Measurements from ENCODE around the gene KLK1. TPM values are rescaled to one million over a fixed set of nuclear protein-coding genes. Genes with fewer than 3 reads are reported as not detected.

Gene KLK1
- 0.25 and 0.30 TPM in 2 replicates for polyA plus RNA-seq (2011; rRNA removed)
- polyA plus RNA-seq (2012; cell fraction: cytosol; rRNA removed), result 0.11 and 0.12 TPM in 2 replicates
- 0.07 and 0.12 TPM in 2 replicates for polyA plus RNA-seq (2012; cell fraction: nucleus; rRNA removed)
- polyA plus RNA-seq (2017; fragmentation: RNase III; extraction: RNeasy Plus Mini Kit Qiagen cat#74134 plus additional on column Dnase treatment), result not detected in 3 replicates
- polyA minus RNA-seq (2011; rRNA and poly(A)+ RNA removed), result 0.97 TPM in 1 of 2 replicates, not detected in the other

- DNase-seq (ENCODE audit: low read depth in 1 of 2, low spot score in 1 of 2) (no peak), FAIRE-seq (no peak), ATAC-seq (no peak)
- no peak within 1 kb of the TSS for H3K27ac ChIP-seq
- H3K4me2 ChIP-seq, result no peak within 1 kb of the TSS
- CTCF ChIA-PET, result interaction anchor here (0.9 to 1.6 kb wide), 2 partner anchors 20 to 466 kb away, joined by 3 to 4 read pairs; no protein-coding TSS in a partner anchor
- 48% methylated on average over 13 of the region's 14 CpGs for WGBS (ENCODE audit: missing lambda C conversion rate)
- H3K4me1 ChIP-seq, result peaks cover 8% of the 10 kb centered on the region; the same call in 1 of the 3 replicates
- H3K9me3 ChIP-seq, result no peaks in the 10 kb centered on the region
- POLR2A ChIA-PET, result interaction anchor here (0.8 kb wide), 1 partner anchor 19 kb away, joined by 3 read pairs; no protein-coding TSS in a partner anchor
- TF ChIP-seq MAFK (IDR thresholded peaks at IDR 0.05; ENCODE audit: partially characterized antibody) (no peak), KDM1A (IDR thresholded peaks at IDR 0.05; ENCODE audit: low read depth) (no peak), FOXS1 (CRISPR knock-in tag; IDR thresholded peaks at IDR 0.05) (no peak), MYC (IDR thresholded peaks at IDR 0.05; ENCODE audit: borderline replicate concordance, low read length) (no peak), TP53 (CRISPR knock-in tag; IDR thresholded peaks at IDR 0.05) (no peak), FOSL2 (IDR thresholded peaks at IDR 0.05) (no peak), FOSL2 (CRISPR knock-in tag; IDR thresholded peaks at IDR 0.05) (no peak), CHD4 (IDR thresholded peaks at IDR 0.05; ENCODE audit: borderline replicate concordance) (no peak), ATOH8 (CRISPR knock-in tag; IDR thresholded peaks at IDR 0.05; ENCODE audit: low read depth) (no peak)
- TF ChIP-seq, protein P1, sequence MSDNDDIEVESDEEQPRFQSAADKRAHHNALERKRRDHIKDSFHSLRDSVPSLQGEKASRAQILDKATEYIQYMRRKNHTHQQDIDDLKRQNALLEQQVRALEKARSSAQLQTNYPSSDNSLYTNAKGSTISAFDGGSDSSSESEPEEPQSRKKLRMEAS (IDR thresholded peaks at IDR 0.05), result no peak
- no peak within 1 kb of the TSS for H3K4me3 ChIP-seq
Measured at GRCh38 chr19:50823389-50824042, at the start of gene KLK1. TSS of gene KLK1 (minus strand) at chr19:50823787. CDS start at chr19:50823748, 39 bp downstream.

DNA sequence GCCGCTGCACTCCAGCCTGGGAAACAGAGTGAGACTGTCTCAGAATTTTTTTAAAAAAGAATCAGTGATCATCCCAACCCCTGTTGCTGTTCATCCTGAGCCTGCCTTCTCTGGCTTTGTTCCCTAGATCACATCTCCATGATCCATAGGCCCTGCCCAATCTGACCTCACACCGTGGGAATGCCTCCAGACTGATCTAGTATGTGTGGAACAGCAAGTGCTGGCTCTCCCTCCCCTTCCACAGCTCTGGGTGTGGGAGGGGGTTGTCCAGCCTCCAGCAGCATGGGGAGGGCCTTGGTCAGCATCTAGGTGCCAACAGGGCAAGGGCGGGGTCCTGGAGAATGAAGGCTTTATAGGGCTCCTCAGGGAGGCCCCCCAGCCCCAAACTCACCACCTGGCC is 49.5 kb upstream of the KLK1 start, which contains the start of gene KLK2:
Gene KLK2 (plus strand): TSS at position 384 of the 400 bp plus-strand sequence. CDS start 35 bp downstream, outside the sequence.
- POLR2A ChIA-PET, result no interaction called here
- DNase-seq (ENCODE audit: low read depth in 1 of 2, low spot score in 1 of 2) (no peak), FAIRE-seq (no peak), ATAC-seq (no peak)
- Histone ChIP-seq H3K4me1 (no peaks in the 10 kb centered on the region), H3K4me2 (no peak within 1 kb of the TSS), H3K9me3 (0 out of 3 replicates have a peak, but pooled peaks cover 3% of the 10 kb centered on the region), H3K4me3 (no peak within 1 kb of the TSS), H3K27ac (no peak within 1 kb of the TSS)
- CTCF ChIA-PET, result interaction anchor here (0.6 to 2.2 kb wide), 3 partner anchors 9 to 286 kb away, joined by 3 to 6 read pairs (median 3); no protein-coding TSS in a partner anchor
- no peak for TF ChIP-seq ZSCAN20 (CRISPR knock-in tag; IDR thresholded peaks at IDR 0.05)
- no peak for TF ChIP-seq HOXA7 (CRISPR knock-in tag; IDR thresholded peaks at IDR 0.05)
- TF ChIP-seq NPAS2 (CRISPR knock-in tag; IDR thresholded peaks at IDR 0.05; ENCODE audit: borderline replicate concordance), result no peak
- no peak for TF ChIP-seq PHF8 (IDR thresholded peaks at IDR 0.05; ENCODE audit: borderline replicate concordance, low read depth)
- no peak for TF ChIP-seq RNF2 (IDR thresholded peaks at IDR 0.05; ENCODE audit: borderline replicate concordance, low read depth)
- TF ChIP-seq ZC3H11A (IDR thresholded peaks at IDR 0.05), result no peak
- TF ChIP-seq BHLHE40 (IDR thresholded peaks at IDR 0.05; ENCODE audit: low read depth, low read length), result no peak
- TF ChIP-seq TFCP2L1 (CRISPR knock-in tag; IDR thresholded peaks at IDR 0.05), result no peak
- TF ChIP-seq MAZ (IDR thresholded peaks at IDR 0.05; ENCODE audit: borderline replicate concordance, low read depth, low read length), result no peak
- no peak for TF ChIP-seq ATOH8 (CRISPR knock-in tag; IDR thresholded peaks at IDR 0.05; ENCODE audit: low read depth)
- WGBS (ENCODE audit: missing lambda C conversion rate), result 59% methylated on average over 2 of the region's 3 CpGs
